ENCODE measurements around the gene HOXD10.

Gene HOXD10

GRCh38 chr2:176087330-176088047 is 29.1 kb upstream of the HOXD10 start:
- no peak for DNase-seq (ENCODE audit: low read depth)
- TF ChIP-seq, protein P1, sequence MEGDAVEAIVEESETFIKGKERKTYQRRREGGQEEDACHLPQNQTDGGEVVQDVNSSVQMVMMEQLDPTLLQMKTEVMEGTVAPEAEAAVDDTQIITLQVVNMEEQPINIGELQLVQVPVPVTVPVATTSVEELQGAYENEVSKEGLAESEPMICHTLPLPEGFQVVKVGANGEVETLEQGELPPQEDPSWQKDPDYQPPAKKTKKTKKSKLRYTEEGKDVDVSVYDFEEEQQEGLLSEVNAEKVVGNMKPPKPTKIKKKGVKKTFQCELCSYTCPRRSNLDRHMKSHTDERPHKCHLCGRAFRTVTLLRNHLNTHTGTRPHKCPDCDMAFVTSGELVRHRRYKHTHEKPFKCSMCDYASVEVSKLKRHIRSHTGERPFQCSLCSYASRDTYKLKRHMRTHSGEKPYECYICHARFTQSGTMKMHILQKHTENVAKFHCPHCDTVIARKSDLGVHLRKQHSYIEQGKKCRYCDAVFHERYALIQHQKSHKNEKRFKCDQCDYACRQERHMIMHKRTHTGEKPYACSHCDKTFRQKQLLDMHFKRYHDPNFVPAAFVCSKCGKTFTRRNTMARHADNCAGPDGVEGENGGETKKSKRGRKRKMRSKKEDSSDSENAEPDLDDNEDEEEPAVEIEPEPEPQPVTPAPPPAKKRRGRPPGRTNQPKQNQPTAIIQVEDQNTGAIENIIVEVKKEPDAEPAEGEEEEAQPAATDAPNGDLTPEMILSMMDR (IDR thresholded peaks at IDR 0.05; ENCODE audit: low read length, missing control alignments), result no peak
- no peak overlapping the region for H3K4me3 ChIP-seq (replicated peaks; ENCODE audit: low read depth, low read length)

- DNase-seq (ENCODE audit: low read depth), result peak; percentile 49
- peak overlapping the region; percentile 23 for H3K4me3 ChIP-seq (replicated peaks; ENCODE audit: low read depth, low read length)
Measured at GRCh38 chr2:176088048-176088936, 28.3 kb upstream of the HOXD10 start.

GRCh38 chr2:176088937-176089842 is 27.4 kb upstream of the HOXD10 start:
- TF ChIP-seq, protein P1 (IDR thresholded peaks at IDR 0.05; ENCODE audit: low read length, missing control alignments), result no peak
- H3K4me3 ChIP-seq (replicated peaks; ENCODE audit: low read depth, low read length), result no peak overlapping the region
- DNase-seq (ENCODE audit: low read depth), result no peak

More at GRCh38 chr2:176088048-176088936, 28.3 kb upstream of the HOXD10 start:
- TF ChIP-seq, protein P1 (IDR thresholded peaks at IDR 0.05; ENCODE audit: low read length, missing control alignments), result peak; percentile 68

DNA sequence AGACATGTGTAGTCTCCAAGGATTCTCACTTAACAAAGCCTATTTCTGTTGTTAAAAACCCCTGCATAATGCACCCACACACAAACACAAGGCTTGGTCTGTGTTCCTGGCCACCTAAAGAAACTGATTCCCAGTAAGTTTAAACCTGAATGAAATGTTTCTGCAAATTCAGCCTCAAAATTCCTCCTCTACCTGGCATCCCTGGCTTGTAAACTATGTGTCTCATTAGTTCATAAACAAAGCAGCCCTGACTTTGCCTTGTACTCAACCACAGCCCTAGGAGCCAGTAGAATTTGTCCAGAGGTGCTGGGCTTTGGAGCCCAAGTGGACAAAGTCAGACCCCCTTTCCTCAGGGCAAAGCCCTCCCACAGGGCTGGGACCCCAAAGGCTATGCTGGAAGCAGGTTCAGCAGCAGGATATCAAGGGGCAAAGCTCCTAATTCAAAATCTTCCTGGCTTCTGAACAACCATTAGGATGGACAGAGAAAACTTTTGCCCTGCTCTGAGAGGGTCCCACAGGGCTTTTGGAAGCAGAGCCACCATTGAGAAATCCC is 26.7 kb upstream of the HOXD10 start:
- no peak for DNase-seq (ENCODE audit: low read depth)
- TF ChIP-seq, protein P1 (IDR thresholded peaks at IDR 0.05; ENCODE audit: low read length, missing control alignments), result no peak
- H3K4me3 ChIP-seq (replicated peaks; ENCODE audit: low read depth, low read length), result no peak overlapping the region

GRCh38 chr2:176090862-176091261 is 25.7 kb upstream of the HOXD10 start:
- TF ChIP-seq, protein P1 (IDR thresholded peaks at IDR 0.05; ENCODE audit: low read length, missing control alignments), result no peak
- no peak for DNase-seq (ENCODE audit: low read depth)
- no peak overlapping the region for H3K4me3 ChIP-seq (replicated peaks; ENCODE audit: low read depth, low read length)
